ENCODE measurements around the gene PKD2L2.

PKD2L2 gene

DNA sequence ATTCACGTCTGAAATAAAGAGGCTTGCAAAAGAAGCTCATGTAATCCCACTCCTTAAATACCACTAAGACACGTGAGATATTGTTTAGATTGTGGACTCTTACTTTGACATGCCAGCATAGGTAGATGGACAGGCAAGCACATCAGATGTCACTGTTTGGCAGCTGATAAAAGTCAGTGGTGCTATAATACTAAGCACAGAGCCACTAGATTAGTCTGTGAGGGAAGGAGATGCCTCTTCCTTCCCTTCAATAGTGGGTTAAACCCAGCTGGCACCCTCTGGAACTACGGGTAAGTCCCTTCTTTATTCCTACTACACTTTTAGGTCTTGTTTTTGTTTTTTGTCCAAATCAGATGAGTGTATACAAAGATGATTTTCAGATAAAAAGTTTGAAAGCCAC is 21.6 kb upstream of the PKD2L2 start, which contains the start of gene MYOT:
Gene MYOT, plus strand, starts transcription at position 197 of the 400 bp plus-strand sequence. CDS start 2,792 bp downstream, outside the sequence.
- no peak for DNase-seq (ENCODE audit: low read depth, low spot score)
- in situ Hi-C loops (cut with HindIII; ENCODE audit: low sequenced_read_pairs): no loop called here
- H3K4me3 ChIP-seq (ENCODE audit: low read depth, low read length): no peak within 1 kb of the TSS
- TF ChIP-seq, protein P1, sequence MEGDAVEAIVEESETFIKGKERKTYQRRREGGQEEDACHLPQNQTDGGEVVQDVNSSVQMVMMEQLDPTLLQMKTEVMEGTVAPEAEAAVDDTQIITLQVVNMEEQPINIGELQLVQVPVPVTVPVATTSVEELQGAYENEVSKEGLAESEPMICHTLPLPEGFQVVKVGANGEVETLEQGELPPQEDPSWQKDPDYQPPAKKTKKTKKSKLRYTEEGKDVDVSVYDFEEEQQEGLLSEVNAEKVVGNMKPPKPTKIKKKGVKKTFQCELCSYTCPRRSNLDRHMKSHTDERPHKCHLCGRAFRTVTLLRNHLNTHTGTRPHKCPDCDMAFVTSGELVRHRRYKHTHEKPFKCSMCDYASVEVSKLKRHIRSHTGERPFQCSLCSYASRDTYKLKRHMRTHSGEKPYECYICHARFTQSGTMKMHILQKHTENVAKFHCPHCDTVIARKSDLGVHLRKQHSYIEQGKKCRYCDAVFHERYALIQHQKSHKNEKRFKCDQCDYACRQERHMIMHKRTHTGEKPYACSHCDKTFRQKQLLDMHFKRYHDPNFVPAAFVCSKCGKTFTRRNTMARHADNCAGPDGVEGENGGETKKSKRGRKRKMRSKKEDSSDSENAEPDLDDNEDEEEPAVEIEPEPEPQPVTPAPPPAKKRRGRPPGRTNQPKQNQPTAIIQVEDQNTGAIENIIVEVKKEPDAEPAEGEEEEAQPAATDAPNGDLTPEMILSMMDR (IDR thresholded peaks at IDR 0.05; ENCODE audit: low read depth, low read length): no peak

- TF ChIP-seq, protein P1 (IDR thresholded peaks at IDR 0.05; ENCODE audit: low read depth, low read length): no peak
- in situ Hi-C loops (cut with HindIII; ENCODE audit: low sequenced_read_pairs): no loop called here
- no peak for DNase-seq (ENCODE audit: low read depth, low spot score)
- no peak overlapping the region for H3K4me3 ChIP-seq (ENCODE audit: low read depth, low read length)
Observed at GRCh38 chr5:137870647-137871339, 18.5 kb upstream of the PKD2L2 start.

GRCh38 chr5:137871571-137871970 is 17.7 kb upstream of the PKD2L2 start:
- H3K4me3 ChIP-seq (ENCODE audit: low read depth, low read length): no peak overlapping the region
- no peak for DNase-seq (ENCODE audit: low read depth, low spot score)
- in situ Hi-C loops (cut with HindIII; ENCODE audit: low sequenced_read_pairs): no loop called here
- TF ChIP-seq, protein P1 (IDR thresholded peaks at IDR 0.05; ENCODE audit: low read depth, low read length): no peak

GRCh38 chr5:137872466-137872865 is 16.8 kb upstream of the PKD2L2 start:
- TF ChIP-seq, protein P1 (IDR thresholded peaks at IDR 0.05; ENCODE audit: low read depth, low read length): no peak
- no peak for DNase-seq (ENCODE audit: low read depth, low spot score)
- in situ Hi-C loops (cut with HindIII; ENCODE audit: low sequenced_read_pairs): no loop called here
- H3K4me3 ChIP-seq (ENCODE audit: low read depth, low read length): no peak overlapping the region

- no peak overlapping the region for H3K4me3 ChIP-seq (ENCODE audit: low read depth, low read length)
- in situ Hi-C loops (cut with HindIII; ENCODE audit: low sequenced_read_pairs): no loop called here
- TF ChIP-seq, protein P1 (IDR thresholded peaks at IDR 0.05; ENCODE audit: low read depth, low read length): no peak
- DNase-seq (ENCODE audit: low read depth, low spot score): no peak
Observed at GRCh38 chr5:137876101-137876500, 13.2 kb upstream of the PKD2L2 start.

DNA sequence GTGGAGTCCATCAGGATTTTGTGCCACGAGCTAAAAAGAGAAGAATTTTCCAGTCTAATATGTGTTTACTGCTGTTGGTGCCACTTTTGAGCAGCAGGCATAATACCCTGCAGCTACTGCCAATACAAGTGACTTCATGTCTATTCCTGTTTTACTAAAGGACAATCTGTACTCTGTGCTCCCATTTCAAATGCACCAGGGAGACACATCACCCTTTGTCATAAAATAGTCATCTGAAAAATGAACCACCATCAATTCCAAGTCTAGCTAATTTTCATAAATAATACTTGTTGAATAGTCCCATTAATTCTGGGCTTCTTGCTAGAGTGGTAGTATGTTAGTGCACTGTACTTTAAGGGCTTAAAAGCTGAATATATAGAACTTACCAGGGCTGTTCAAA is 8.9 kb upstream of the PKD2L2 start:
- no peak overlapping the region for H3K4me3 ChIP-seq (ENCODE audit: low read depth, low read length)
- in situ Hi-C loops (cut with HindIII; ENCODE audit: low sequenced_read_pairs): no loop called here
- no peak for DNase-seq (ENCODE audit: low read depth, low spot score)
- TF ChIP-seq, protein P1 (IDR thresholded peaks at IDR 0.05; ENCODE audit: low read depth, low read length): no peak

All from astrocyte of the spinal cord (primary cell).